ENCODE measurements around the gene PAIP2. TPM values are rescaled to one million over a fixed set of nuclear protein-coding genes. Genes with fewer than 3 reads are reported as not detected.

Gene PAIP2
- total RNA-seq, 1 experiment from 2014 or later = 108 TPM

- H4K20me1 ChIP-seq (ENCODE audit: insufficient read depth) = no peaks in the 10 kb centered on the region
- H3K79me2 ChIP-seq (ENCODE audit: insufficient read depth, low read length) = no peaks in the 10 kb centered on the region
- H3K4me2 ChIP-seq (ENCODE audit: low read length) = no peak overlapping the region
- ChIA-PET CTCF (no interaction called here), POLR2A (no interaction called here), RAD21 (ENCODE audit: low non-redundant PET in 1 of 2, low total read pairs in 2 of 2, uncharacterized antibody in 2 of 2, unreplicated experiment in 2 of 2) (no interaction called here)
- peaks cover 0 to 9% of the 10 kb centered on the region in 2 experiments; a peak in 1 of 4 replicates for H3K4me1 ChIP-seq (ENCODE audit: control insufficient read depth in 1 of 2, insufficient read depth in 2 of 2, low read length in 2 of 2)
- H3K4me3 ChIP-seq (replicated peaks in 1 of 2; ENCODE audit: low read depth in 1 of 2, low read length in 2 of 2) = no peak overlapping the region
- H3K9me2 ChIP-seq (ENCODE audit: insufficient read depth) = no peaks in the 10 kb centered on the region
- no TSS peak for BruUV-seq (replicated peaks)
- H3K27me3 ChIP-seq (ENCODE audit: insufficient read depth, low read length) = no peaks in the 10 kb centered on the region
- DNase-seq (ENCODE audit: low read depth, low spot score) = no peak
- H3K36me3 ChIP-seq (ENCODE audit: control insufficient read depth in 1 of 2, insufficient read depth in 2 of 2, low read length in 2 of 2) = no peaks in the 10 kb centered on the region
- no peaks in the 10 kb centered on the region for H3K9me3 ChIP-seq (ENCODE audit: control insufficient read depth in 1 of 2, insufficient read depth in 1 of 2, low read depth in 1 of 2, low read length in 2 of 2)
- intact Hi-C loops (cut with micrococcal nuclease) = no loop called here
- no peak for ATAC-seq
- H3K9ac ChIP-seq (ENCODE audit: low read length) = no peak overlapping the region
- no peak overlapping the region for H3K27ac ChIP-seq (ENCODE audit: low read depth, low read length)
- H2AFZ ChIP-seq (ENCODE audit: low read depth, low read length, poor library complexity, severe bottlenecking) = no peak overlapping the region
- TF ChIP-seq, protein P1, sequence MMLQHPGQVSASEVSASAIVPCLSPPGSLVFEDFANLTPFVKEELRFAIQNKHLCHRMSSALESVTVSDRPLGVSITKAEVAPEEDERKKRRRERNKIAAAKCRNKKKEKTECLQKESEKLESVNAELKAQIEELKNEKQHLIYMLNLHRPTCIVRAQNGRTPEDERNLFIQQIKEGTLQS (IDR thresholded peaks at IDR 0.05) = no peak
- TF ChIP-seq ELF1 (IDR thresholded peaks at IDR 0.05; ENCODE audit: borderline replicate concordance, low read depth) = no peak
- no peak for TF ChIP-seq TCF7L2 (IDR thresholded peaks at IDR 0.05; ENCODE audit: borderline replicate concordance, extremely low read depth, insufficient read depth, insufficient read length)
- no peak for TF ChIP-seq EGR1 (IDR thresholded peaks at IDR 0.05; ENCODE audit: low read depth)
- TF ChIP-seq EZH2 (IDR thresholded peaks at IDR 0.05) = no peak
- TF ChIP-seq POLR2A (IDR thresholded peaks at IDR 0.05; ENCODE audit: borderline replicate concordance, extremely low read depth, insufficient read depth, insufficient read length) = no peak
- TF ChIP-seq, protein P2, sequence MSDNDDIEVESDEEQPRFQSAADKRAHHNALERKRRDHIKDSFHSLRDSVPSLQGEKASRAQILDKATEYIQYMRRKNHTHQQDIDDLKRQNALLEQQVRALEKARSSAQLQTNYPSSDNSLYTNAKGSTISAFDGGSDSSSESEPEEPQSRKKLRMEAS (IDR thresholded peaks at IDR 0.05) = no peak
- no peak for TF ChIP-seq SP1 (IDR thresholded peaks at IDR 0.05; ENCODE audit: low read depth)
- TF ChIP-seq SRF (IDR thresholded peaks at IDR 0.05; ENCODE audit: low read depth) = no peak
- TF ChIP-seq SIN3A (IDR thresholded peaks at IDR 0.05; ENCODE audit: low read depth) = no peak
- TF ChIP-seq REST (IDR thresholded peaks at IDR 0.05; ENCODE audit: low read depth) = no peak
These were observed 41.2 kb downstream of the PAIP2 start for GRCh38 chr5:139382807-139383206.

Measured in HCT116 (cell line).